Measurements from ENCODE around the gene TPRN. TPM values are rescaled to one million over a fixed set of nuclear protein-coding genes. Genes with fewer than 3 reads are reported as not detected.

Gene TPRN
- total and polyA plus RNA-seq, 2 donors (not counting 3 experiments of a cell fraction or from before 2014, with no cell fraction given): 4.3 to 12.4 TPM

DNA sequence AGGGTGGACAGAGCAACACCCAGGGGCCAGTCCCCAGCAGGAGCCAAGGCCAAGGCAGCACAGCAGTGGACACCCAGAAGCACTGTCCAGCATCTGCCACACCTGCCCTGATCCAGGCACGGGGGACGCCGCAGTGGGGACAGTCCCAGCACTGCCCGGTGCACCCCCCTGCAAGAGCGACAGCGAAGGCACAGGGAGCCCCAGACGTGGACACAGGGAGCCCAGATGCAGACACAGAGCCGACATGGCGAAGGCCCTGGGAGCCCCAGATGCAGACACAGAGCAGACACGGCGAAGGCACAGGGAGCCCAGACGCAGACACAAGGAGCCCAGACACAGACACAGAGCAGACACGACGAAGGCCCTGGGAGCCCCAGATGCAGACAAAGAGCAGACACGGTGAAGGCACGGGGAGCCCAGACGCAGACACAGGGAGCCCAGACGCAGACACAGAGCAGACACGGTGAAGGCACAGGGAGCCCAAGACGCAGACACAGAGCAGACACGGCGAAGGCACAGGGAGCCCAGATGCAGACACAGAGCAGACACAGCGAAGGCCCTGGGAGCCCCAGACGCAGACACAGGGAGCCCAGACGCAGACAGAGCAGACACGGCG lies 16.5 kb downstream of the TPRN start:
- BruUV-seq (replicated peaks): no TSS peak
- Histone ChIP-seq H3K4me3 (replicated peaks in 1 of 3; ENCODE audit: insufficient read depth in 1 of 3, low read depth in 1 of 3, low read length in 3 of 3) (no peak overlapping the region), H3K27ac (ENCODE audit: insufficient read depth, low read depth, low read length) (no peak overlapping the region), H3K79me2 (ENCODE audit: control insufficient read depth, insufficient read depth, low read length) (peaks cover 21% of the 10 kb centered on the region), H3K4me1 (ENCODE audit: control insufficient read depth, extremely low read depth, insufficient read depth, low read length) (peaks cover 9% of the 10 kb centered on the region), H3K9ac (replicated peaks; ENCODE audit: extremely low read depth, insufficient read depth, low read length) (no peak overlapping the region), H3K9me3 (replicated peaks; ENCODE audit: control insufficient read depth, insufficient read depth, low read length) (no peaks in the 10 kb centered on the region), H3K9me1 (replicated peaks; ENCODE audit: control insufficient read depth, extremely low read depth, insufficient read depth, low read length) (no peaks in the 10 kb centered on the region), H2AFZ (ENCODE audit: low read depth, low read length) (no peak overlapping the region), H3K4me2 (ENCODE audit: insufficient read depth, low read length) (no peak overlapping the region), H3K36me3 (ENCODE audit: control insufficient read depth in 2 of 2, extremely low read depth in 1 of 2, insufficient read depth in 2 of 2, low read length in 2 of 2) (peaks cover 0 to 53% of the 10 kb centered on the region in 2 experiments), H4K20me1 (replicated peaks; ENCODE audit: control insufficient read depth, extremely low read depth, insufficient read depth, low read length) (no peaks in the 10 kb centered on the region), H3K27me3 (ENCODE audit: control insufficient read depth in 2 of 2, insufficient read depth in 2 of 2, low read length in 2 of 2) (no peaks in the 10 kb centered on the region)
- CTCF ChIA-PET: no interaction called here
- dilution Hi-C loops (cut with MboI; ENCODE audit: extremely low pct_ligation_motif_present, low sequenced_read_pairs): no loop called here
- POLR2A ChIA-PET: interaction anchor here (0.6 kb wide), 1 partner anchor 61 kb away, joined by 6 read pairs; no protein-coding TSS in a partner anchor
- DNase-seq (ENCODE audit: low read depth, low spot score) (no peak), FAIRE-seq (no peak)
- TF ChIP-seq EZH2 (IDR thresholded peaks at IDR 0.05; ENCODE audit: borderline replicate concordance, low read depth, low read length, severe bottlenecking) (no peak), POLR2A (IDR thresholded peaks at IDR 0.05; ENCODE audit: low read depth, low read length) (no peak), GATA2 (IDR thresholded peaks at IDR 0.05; ENCODE audit: insufficient read depth, insufficient read length, low read depth, low read length) (no peak), FOS (IDR thresholded peaks at IDR 0.05; ENCODE audit: borderline replicate concordance, insufficient read depth, low read length) (no peak), JUN (IDR thresholded peaks at IDR 0.05; ENCODE audit: borderline replicate concordance, insufficient read depth, insufficient read length, low read depth) (no peak), MYC (IDR thresholded peaks at IDR 0.05; ENCODE audit: low read depth, low read length) (no peak), POLR2AphosphoS5 (IDR thresholded peaks at IDR 0.05; ENCODE audit: insufficient read depth, low read depth, low read length) (no peak)
- TF ChIP-seq, protein P1, sequence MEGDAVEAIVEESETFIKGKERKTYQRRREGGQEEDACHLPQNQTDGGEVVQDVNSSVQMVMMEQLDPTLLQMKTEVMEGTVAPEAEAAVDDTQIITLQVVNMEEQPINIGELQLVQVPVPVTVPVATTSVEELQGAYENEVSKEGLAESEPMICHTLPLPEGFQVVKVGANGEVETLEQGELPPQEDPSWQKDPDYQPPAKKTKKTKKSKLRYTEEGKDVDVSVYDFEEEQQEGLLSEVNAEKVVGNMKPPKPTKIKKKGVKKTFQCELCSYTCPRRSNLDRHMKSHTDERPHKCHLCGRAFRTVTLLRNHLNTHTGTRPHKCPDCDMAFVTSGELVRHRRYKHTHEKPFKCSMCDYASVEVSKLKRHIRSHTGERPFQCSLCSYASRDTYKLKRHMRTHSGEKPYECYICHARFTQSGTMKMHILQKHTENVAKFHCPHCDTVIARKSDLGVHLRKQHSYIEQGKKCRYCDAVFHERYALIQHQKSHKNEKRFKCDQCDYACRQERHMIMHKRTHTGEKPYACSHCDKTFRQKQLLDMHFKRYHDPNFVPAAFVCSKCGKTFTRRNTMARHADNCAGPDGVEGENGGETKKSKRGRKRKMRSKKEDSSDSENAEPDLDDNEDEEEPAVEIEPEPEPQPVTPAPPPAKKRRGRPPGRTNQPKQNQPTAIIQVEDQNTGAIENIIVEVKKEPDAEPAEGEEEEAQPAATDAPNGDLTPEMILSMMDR (IDR thresholded peaks at IDR 0.05; ENCODE audit: extremely low read depth in 1 of 2, insufficient read depth in 1 of 2, low read depth in 1 of 2, low read length in 2 of 2): no peak
- TF ChIP-seq, protein P2, sequence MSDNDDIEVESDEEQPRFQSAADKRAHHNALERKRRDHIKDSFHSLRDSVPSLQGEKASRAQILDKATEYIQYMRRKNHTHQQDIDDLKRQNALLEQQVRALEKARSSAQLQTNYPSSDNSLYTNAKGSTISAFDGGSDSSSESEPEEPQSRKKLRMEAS (IDR thresholded peaks at IDR 0.05; ENCODE audit: insufficient read depth, insufficient read length): no peak
- intact Hi-C loops (cut with micrococcal nuclease): no loop called here
